ENCODE measurements around the gene NOS1.

NOS1 gene

DNA sequence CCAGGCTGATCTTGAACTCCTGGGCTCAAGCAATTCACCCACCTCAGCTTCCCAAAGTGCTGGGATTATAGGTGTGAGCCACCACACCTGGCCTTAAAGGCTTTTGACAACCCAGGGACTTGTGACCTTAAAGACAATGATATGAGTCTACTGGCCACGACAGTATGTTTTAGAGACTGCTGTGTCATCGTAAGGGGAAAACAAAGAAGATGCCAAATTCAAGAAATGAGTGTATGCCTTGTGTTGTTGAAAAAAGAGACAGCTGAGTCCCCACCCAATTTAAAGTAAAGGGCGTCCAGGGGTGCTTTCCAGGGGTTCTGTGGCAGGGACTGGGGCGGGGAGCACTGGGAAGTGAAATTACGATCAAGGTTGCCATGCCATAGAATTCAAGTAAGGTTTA lies 144.7 kb downstream of the NOS1 start:
- TF ChIP-seq, protein P1, sequence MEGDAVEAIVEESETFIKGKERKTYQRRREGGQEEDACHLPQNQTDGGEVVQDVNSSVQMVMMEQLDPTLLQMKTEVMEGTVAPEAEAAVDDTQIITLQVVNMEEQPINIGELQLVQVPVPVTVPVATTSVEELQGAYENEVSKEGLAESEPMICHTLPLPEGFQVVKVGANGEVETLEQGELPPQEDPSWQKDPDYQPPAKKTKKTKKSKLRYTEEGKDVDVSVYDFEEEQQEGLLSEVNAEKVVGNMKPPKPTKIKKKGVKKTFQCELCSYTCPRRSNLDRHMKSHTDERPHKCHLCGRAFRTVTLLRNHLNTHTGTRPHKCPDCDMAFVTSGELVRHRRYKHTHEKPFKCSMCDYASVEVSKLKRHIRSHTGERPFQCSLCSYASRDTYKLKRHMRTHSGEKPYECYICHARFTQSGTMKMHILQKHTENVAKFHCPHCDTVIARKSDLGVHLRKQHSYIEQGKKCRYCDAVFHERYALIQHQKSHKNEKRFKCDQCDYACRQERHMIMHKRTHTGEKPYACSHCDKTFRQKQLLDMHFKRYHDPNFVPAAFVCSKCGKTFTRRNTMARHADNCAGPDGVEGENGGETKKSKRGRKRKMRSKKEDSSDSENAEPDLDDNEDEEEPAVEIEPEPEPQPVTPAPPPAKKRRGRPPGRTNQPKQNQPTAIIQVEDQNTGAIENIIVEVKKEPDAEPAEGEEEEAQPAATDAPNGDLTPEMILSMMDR (IDR thresholded peaks at IDR 0.05): no peak
- Histone ChIP-seq H3K4me1 (no peaks in the 10 kb centered on the region), H3K4me3 (ENCODE audit: low read depth, low read length) (no peak overlapping the region), H3K27ac (no peak overlapping the region), H2AFZ (no peak overlapping the region), H3K4me2 (ENCODE audit: low read length) (no peak overlapping the region), H3K36me3 (ENCODE audit: control insufficient read depth, insufficient read depth, low read length) (no peaks in the 10 kb centered on the region), H3K27me3 (ENCODE audit: control insufficient read depth, insufficient read depth, low read length) (no peaks in the 10 kb centered on the region), H3K79me2 (no peaks in the 10 kb centered on the region), H3K9ac (no peak overlapping the region), H3K9me3 (ENCODE audit: control insufficient read depth, low read length) (no peaks in the 10 kb centered on the region)

DNA sequence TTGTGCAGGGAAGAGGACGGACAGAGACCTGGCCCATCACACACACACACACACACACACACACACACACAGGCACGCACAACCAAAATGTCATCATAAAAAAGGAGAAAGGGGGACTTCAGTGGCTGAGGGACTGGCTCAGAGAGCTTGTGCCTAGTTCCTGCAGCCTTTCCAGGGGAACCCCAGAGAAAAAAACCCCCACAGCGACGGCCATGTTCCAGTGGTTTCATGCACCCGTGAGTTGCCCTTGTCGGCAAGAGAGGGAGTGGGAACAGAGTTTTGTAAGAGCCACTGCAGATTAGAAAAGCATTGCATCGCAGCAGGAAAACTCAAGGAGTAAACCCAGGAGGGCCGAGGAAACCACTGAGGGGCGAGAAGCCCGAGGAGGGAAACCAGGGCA lies 146.6 kb downstream of the NOS1 start:
- no peaks in the 10 kb centered on the region for H3K79me2 ChIP-seq
- no peaks in the 10 kb centered on the region for H3K27me3 ChIP-seq (ENCODE audit: control insufficient read depth, insufficient read depth, low read length)
- H3K4me1 ChIP-seq: no peaks in the 10 kb centered on the region
- no peak overlapping the region for H2AFZ ChIP-seq
- H3K4me2 ChIP-seq (ENCODE audit: low read length): no peak overlapping the region
- TF ChIP-seq, protein P1 (IDR thresholded peaks at IDR 0.05): no peak
- H3K36me3 ChIP-seq (ENCODE audit: control insufficient read depth, insufficient read depth, low read length): no peaks in the 10 kb centered on the region
- H3K9ac ChIP-seq: no peak overlapping the region
- no peaks in the 10 kb centered on the region for H3K9me3 ChIP-seq (ENCODE audit: control insufficient read depth, low read length)
- no peak overlapping the region for H3K27ac ChIP-seq
- H3K4me3 ChIP-seq (ENCODE audit: low read depth, low read length): no peak overlapping the region

DNA sequence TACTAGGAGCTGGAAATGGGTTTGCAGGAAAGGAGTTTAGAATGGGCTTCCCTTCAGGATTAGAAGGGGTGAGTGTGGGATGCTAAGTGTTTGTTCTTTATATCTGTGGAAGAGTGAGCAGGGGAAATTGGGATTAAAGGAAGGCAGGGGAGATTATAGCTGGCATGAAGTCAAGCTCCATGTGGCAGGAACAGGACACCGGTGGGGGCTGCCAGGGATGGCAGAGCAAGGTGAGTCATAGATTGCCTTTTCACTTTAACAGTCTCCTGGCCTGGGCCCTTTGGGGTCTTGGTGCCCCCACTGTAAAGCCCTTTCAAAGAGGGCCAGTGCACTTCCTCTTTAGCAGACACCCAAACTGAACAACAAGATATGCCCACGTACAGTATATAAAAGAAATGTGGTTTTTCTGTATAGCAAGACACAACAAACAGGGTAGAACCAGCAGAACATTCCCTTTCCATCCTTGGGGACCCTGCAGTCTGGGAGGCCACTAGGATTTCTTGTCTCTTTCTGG lies 148.1 kb downstream of the NOS1 start:
- H3K9me3 ChIP-seq (ENCODE audit: control insufficient read depth, low read length): no peaks in the 10 kb centered on the region
- TF ChIP-seq, protein P1 (IDR thresholded peaks at IDR 0.05): no peak
- H3K4me1 ChIP-seq: no peaks in the 10 kb centered on the region
- no peak overlapping the region for H2AFZ ChIP-seq
- H3K27me3 ChIP-seq (ENCODE audit: control insufficient read depth, insufficient read depth, low read length): no peaks in the 10 kb centered on the region
- H3K4me2 ChIP-seq (ENCODE audit: low read length): no peak overlapping the region
- H3K36me3 ChIP-seq (ENCODE audit: control insufficient read depth, insufficient read depth, low read length): no peaks in the 10 kb centered on the region
- no peak overlapping the region for H3K27ac ChIP-seq
- no peak overlapping the region for H3K4me3 ChIP-seq (ENCODE audit: low read depth, low read length)
- no peak overlapping the region for H3K9ac ChIP-seq
- H3K79me2 ChIP-seq: no peaks in the 10 kb centered on the region

DNA sequence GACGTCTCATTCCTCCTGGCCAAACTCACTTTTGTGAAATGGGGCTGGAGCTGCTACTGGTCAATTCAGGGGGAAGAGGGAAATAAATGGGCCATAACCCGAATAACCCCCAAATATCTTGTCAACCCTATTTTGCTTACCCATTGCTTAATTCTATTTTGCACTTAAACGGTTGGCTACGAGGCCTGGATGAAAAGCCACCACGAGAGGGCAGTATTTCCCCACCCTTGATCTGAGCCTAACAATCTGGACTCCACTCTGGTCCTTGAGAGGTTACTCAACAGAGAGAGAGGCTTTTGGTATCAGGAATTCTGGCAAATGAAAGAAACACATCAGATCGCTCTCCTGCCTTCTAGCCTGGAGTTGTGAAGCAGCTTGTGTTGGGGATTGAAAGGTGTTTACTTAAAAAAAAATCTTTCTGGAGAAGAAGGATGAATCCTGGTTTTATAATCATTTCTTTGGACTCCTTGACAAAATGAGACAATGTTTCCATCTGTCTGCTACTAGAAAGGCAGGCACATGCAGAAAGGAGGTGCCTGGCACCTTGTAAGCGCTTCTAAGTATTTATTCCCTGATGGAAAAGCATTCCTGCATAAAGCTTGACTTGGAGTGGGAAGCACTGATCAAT lies 148.7 kb downstream of the NOS1 start:
- H3K36me3 ChIP-seq (ENCODE audit: control insufficient read depth, insufficient read depth, low read length): no peaks in the 10 kb centered on the region
- H3K79me2 ChIP-seq: no peaks in the 10 kb centered on the region
- no peaks in the 10 kb centered on the region for H3K4me1 ChIP-seq
- no peak overlapping the region for H3K9ac ChIP-seq
- no peak overlapping the region for H3K27ac ChIP-seq
- no peaks in the 10 kb centered on the region for H3K9me3 ChIP-seq (ENCODE audit: control insufficient read depth, low read length)
- H3K27me3 ChIP-seq (ENCODE audit: control insufficient read depth, insufficient read depth, low read length): no peaks in the 10 kb centered on the region
- no peak overlapping the region for H3K4me3 ChIP-seq (ENCODE audit: low read depth, low read length)
- no peak overlapping the region for H2AFZ ChIP-seq
- TF ChIP-seq, protein P1 (IDR thresholded peaks at IDR 0.05): peak; percentile 86
- H3K4me2 ChIP-seq (ENCODE audit: low read length): no peak overlapping the region
